ENCODE measurements around the gene IER5. TPM values are rescaled to one million over a fixed set of nuclear protein-coding genes. Genes with fewer than 3 reads are reported as not detected.

Gene IER5
- total and polyA plus RNA-seq, 9 of the 15 experiments (the other 6 are each of a cell fraction or from before 2014, with no cell fraction given), result 2.4 to 32.1 (median 12.0) TPM

- intact Hi-C loops (cut with micrococcal nuclease) (no loop called here), in situ Hi-C loops (cut with MboI) (no loop called here)
- peaks cover 32% of the 10 kb centered on the region for H3K36me3 ChIP-seq (ENCODE audit: control insufficient read depth, insufficient read depth, low read length)
- 76% methylated on average over 2 of the region's 2 CpGs for WGBS (ENCODE audit: insufficient coverage, low coverage, missing lambda C conversion rate)
- DNase-seq (ENCODE audit: extremely low read depth in 1 of 4, low spot score in 3 of 4) (no peak), ATAC-seq (no peak), FAIRE-seq (peak; percentile 40)
- H3K79me2 ChIP-seq (ENCODE audit: control insufficient read depth, insufficient read depth, low read length), result peaks cover 51% of the 10 kb centered on the region
- H2AFZ ChIP-seq (ENCODE audit: low read depth, low read length), result no peak overlapping the region
- POLR2A ChIA-PET, result interaction anchor here (0.7 to 10.3 kb wide), 8 partner anchors 10 to 50 kb away, joined by 3 to 257 read pairs (median 31); no protein-coding TSS in a partner anchor
- H3K4me1 ChIP-seq (replicated peaks in 1 of 2; ENCODE audit: control insufficient read depth in 2 of 2, insufficient read depth in 2 of 2, low read length in 2 of 2), result peaks cover 27 to 31% of the 10 kb centered on the region in 2 experiments
- no peaks in the 10 kb centered on the region for H3K27me3 ChIP-seq (ENCODE audit: control insufficient read depth in 2 of 2, insufficient read depth in 2 of 2, low read length in 2 of 2)
- no peaks in the 10 kb centered on the region for H3K9me1 ChIP-seq (ENCODE audit: control insufficient read depth, insufficient read depth, low read length)
- CTCF ChIA-PET (ENCODE audit: low intra/inter-chr PET ratio), result no interaction called here
- no TSS peak for BruUV-seq (replicated peaks)
- H3K9ac ChIP-seq (ENCODE audit: insufficient read depth in 1 of 2, low read depth in 2 of 2, low read length in 2 of 2), result no peak overlapping the region
- H3K4me3 ChIP-seq, result peak overlapping the region; percentile 84; the same call in 1 of the 2 replicates
- no peak for TF ChIP-seq PURB (CRISPR knock-in tag; IDR thresholded peaks at IDR 0.05; ENCODE audit: low read depth)
- no peak for TF ChIP-seq ZBTB33 (CRISPR knock-in tag; IDR thresholded peaks at IDR 0.05)
- no peak for TF ChIP-seq NCOA2 (IDR thresholded peaks at IDR 0.05; ENCODE audit: partially characterized antibody in 2 of 2)
- TF ChIP-seq TFAP4 (CRISPR knock-in tag; IDR thresholded peaks at IDR 0.05; ENCODE audit: borderline replicate concordance), result no peak
- no peak for TF ChIP-seq TCF15 (CRISPR knock-in tag; IDR thresholded peaks at IDR 0.05)
- TF ChIP-seq U2AF2 (optimal IDR thresholded peaks at IDR 0.05; ENCODE audit: low read depth, low read length), result no peak
- TF ChIP-seq RREB1 (CRISPR knock-in tag; IDR thresholded peaks at IDR 0.05), result no peak
- TF ChIP-seq NFATC3 (IDR thresholded peaks at IDR 0.05), result no peak
- no peaks in the 10 kb centered on the region for H3K9me3 ChIP-seq (replicated peaks; ENCODE audit: control insufficient read depth, insufficient read depth, low read depth, low read length)
- peaks cover 35% of the 10 kb centered on the region for H4K20me1 ChIP-seq (replicated peaks; ENCODE audit: control insufficient read depth, insufficient read depth, low read length)
- peak overlapping the region; percentile 88; the same call in 1 of the 2 replicates for H3K4me2 ChIP-seq (ENCODE audit: insufficient read depth, low read length)
- H3K27ac ChIP-seq (ENCODE audit: extremely low read depth, low read depth, low read length), result no peak overlapping the region
These were observed 3.6 kb downstream of the IER5 start for GRCh38 chr1:181092056-181092455.
